ENCODE results near the gene APOL3. TPM values are rescaled to one million over a fixed set of nuclear protein-coding genes. Genes with fewer than 3 reads are reported as not detected.
A peak's percentile ranks its signal among the peaks of the same experiment; 100 is the strongest.

Gene APOL3
- total RNA-seq, 2 donors from 2014 or later: 53.1 to 101 TPM

DNA sequence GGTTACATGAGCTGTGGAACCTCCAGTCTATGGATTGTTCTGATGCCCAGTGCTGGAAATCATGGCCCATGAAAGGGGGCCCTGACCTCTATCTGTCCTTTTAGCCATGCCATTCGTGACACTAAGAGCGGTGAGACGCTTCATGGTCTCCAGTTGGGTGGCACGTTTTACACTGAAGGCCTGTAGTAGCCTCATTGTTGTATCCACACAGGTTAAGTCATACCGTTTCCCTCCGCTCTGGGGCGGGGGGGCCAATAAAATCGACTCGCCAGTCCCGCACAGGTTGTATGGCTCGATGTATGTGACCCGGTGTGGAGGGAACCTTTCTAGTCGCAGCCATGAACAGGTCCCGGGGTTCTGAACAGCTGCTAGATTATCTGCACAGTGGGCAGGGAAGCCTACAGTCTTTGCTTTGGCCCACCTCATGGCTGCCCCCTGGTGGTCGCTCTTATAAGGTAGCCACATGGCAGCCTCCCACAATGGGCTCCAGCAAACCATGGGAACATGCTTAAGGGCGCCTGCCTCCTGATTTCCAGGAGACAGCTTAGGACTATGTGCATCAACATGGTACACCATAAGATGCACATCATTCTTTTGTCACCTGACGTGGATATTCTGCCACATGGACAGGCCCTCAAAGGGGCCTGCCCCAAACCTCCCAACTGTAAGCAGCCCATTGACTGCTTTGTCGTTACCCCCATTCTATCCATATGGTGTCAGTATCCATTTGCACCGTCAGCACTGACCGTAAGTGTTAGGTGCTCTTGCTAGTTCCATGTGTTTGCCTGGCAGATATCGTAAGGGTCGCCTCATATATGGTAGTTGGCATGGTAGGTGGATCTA, 19.7 kb upstream of the APOL3 start:
- H3K27me3 ChIP-seq (replicated peaks; ENCODE audit: insufficient read depth): no peaks in the 10 kb centered on the region
- no peaks in the 10 kb centered on the region for H3K4me1 ChIP-seq (ENCODE audit: control insufficient read depth in 1 of 2, low read depth in 2 of 2)
- H3K9me3 ChIP-seq: no peaks in the 10 kb centered on the region
- peak; percentile 72 for DNase-seq (ENCODE audit: low spot score)
- TF ChIP-seq, protein P1, sequence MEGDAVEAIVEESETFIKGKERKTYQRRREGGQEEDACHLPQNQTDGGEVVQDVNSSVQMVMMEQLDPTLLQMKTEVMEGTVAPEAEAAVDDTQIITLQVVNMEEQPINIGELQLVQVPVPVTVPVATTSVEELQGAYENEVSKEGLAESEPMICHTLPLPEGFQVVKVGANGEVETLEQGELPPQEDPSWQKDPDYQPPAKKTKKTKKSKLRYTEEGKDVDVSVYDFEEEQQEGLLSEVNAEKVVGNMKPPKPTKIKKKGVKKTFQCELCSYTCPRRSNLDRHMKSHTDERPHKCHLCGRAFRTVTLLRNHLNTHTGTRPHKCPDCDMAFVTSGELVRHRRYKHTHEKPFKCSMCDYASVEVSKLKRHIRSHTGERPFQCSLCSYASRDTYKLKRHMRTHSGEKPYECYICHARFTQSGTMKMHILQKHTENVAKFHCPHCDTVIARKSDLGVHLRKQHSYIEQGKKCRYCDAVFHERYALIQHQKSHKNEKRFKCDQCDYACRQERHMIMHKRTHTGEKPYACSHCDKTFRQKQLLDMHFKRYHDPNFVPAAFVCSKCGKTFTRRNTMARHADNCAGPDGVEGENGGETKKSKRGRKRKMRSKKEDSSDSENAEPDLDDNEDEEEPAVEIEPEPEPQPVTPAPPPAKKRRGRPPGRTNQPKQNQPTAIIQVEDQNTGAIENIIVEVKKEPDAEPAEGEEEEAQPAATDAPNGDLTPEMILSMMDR (IDR thresholded peaks at IDR 0.05): peak; percentile 93
- H3K36me3 ChIP-seq: no peaks in the 10 kb centered on the region
- H3K4me3 ChIP-seq: no peak overlapping the region
- no peak for ATAC-seq (ENCODE audit: insufficient number of reproducible peaks, low FRiP score, low read depth)
- no peak overlapping the region for H3K27ac ChIP-seq

DNA sequence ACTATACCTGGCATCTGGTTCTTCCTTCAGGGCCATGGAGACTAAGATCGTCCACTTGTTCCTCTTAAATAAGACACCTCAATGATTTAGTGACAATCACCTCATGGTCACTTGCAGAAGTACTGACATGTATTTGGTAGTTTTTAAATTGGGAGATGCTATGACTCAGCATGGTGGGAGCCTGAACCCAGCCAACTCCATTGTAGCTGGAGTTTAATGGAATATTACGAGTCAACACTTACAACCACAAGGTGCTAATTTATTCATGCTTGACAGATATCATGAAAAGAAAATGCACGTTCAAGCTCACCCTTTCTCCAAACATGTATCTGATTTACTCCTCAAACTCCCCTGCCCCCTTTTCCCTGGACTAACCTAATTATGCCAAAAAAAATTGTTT, 16.6 kb upstream of the APOL3 start:
- TF ChIP-seq, protein P1 (IDR thresholded peaks at IDR 0.05): no peak
- H3K4me3 ChIP-seq: no peak overlapping the region
- H3K9me3 ChIP-seq: no peaks in the 10 kb centered on the region
- no peak overlapping the region for H3K27ac ChIP-seq
- no peaks in the 10 kb centered on the region for H3K27me3 ChIP-seq (replicated peaks; ENCODE audit: insufficient read depth)
- DNase-seq (ENCODE audit: low spot score): no peak
- no peak for ATAC-seq (ENCODE audit: insufficient number of reproducible peaks, low FRiP score, low read depth)
- no peaks in the 10 kb centered on the region for H3K4me1 ChIP-seq (ENCODE audit: control insufficient read depth in 1 of 2, low read depth in 2 of 2)
- no peaks in the 10 kb centered on the region for H3K36me3 ChIP-seq

DNA sequence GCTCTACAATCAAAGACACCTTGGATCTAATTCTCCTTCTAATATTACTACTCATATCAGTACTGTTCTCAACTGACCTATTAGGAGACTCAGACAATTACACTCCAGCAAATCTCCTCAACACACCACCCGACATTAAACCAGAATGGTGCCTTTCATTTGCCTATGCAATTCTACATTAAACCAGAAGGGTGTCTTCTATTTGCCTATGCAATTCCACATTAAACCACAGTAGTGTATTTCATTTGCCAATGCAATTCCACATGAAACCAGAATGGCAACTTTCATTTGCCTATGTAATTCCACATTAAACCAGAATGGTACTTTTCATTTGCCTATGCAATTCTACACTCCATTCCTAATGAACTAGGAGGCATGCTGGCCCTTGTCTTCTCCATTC, 15.3 kb upstream of the APOL3 start:
- TF ChIP-seq, protein P1 (IDR thresholded peaks at IDR 0.05): no peak
- Histone ChIP-seq H3K4me3 (no peak overlapping the region), H3K9me3 (no peaks in the 10 kb centered on the region), H3K4me1 (ENCODE audit: control insufficient read depth in 1 of 2, low read depth in 2 of 2) (no peaks in the 10 kb centered on the region), H3K27me3 (replicated peaks; ENCODE audit: insufficient read depth) (no peaks in the 10 kb centered on the region), H3K27ac (no peak overlapping the region), H3K36me3 (no peaks in the 10 kb centered on the region)
- no peak for DNase-seq (ENCODE audit: low spot score)
- ATAC-seq (ENCODE audit: insufficient number of reproducible peaks, low FRiP score, low read depth): no peak

DNA sequence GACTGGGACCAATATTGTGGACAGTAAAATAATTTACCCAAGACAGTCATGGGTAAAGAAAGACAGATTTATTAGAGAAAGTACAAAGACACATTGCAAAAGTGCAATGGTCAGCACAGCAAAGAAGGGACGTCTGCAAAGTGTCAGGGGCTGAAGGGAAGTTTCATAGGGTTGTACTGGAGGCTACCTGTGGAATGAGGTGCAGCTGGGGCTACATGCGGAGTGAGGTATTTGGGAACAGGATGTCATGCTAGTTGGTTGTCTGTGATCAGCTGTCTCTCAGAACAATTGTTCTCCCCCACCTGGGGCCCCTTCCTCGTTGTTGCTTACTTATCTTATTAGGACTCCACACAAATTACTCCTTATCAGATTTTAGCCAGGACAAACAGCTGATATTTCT, 11.4 kb upstream of the APOL3 start:
- Histone ChIP-seq H3K9me3 (no peaks in the 10 kb centered on the region), H3K27ac (no peak overlapping the region), H3K27me3 (replicated peaks; ENCODE audit: insufficient read depth) (no peaks in the 10 kb centered on the region), H3K4me1 (ENCODE audit: control insufficient read depth in 1 of 2, low read depth in 2 of 2) (no peaks in the 10 kb centered on the region), H3K36me3 (no peaks in the 10 kb centered on the region), H3K4me3 (no peak overlapping the region)
- ATAC-seq (ENCODE audit: insufficient number of reproducible peaks, low FRiP score, low read depth) (no peak), DNase-seq (ENCODE audit: low spot score) (no peak)
- TF ChIP-seq, protein P1 (IDR thresholded peaks at IDR 0.05): no peak

DNA sequence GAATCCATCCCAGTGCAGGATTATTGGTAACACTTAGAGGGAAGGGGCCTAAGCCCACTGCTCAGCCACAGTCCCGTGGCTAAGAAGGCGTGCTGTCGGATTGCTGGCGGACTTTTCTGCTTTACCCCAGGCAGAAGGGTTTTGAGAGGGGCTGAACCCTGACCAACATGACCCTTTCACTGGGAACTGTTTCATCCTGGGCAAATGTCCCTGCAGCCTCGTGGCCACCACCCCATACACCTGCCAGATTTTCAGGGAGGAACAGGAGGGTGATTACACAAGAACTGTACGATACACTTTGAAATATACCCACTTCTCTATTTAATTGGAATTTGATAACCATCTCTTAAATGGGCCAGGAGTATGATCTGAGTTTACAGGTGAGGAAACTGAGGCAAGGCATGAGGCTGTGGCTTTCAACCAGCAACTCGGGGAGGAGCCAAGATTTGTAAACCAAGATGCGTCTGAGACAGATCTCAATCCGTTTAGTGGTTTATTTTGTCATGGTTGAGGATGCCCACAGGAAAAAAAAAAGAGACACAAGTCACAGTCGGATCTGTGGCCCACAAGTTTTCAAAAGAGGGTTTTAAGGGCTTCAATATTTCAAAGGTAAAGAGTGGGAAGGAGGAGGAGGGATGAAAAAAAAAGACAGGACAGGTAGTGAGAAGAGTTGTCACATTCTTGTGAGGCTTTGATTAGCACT, 6.1 kb upstream of the APOL3 start:
- no peak overlapping the region for H3K4me3 ChIP-seq
- no peaks in the 10 kb centered on the region for H3K36me3 ChIP-seq
- DNase-seq (ENCODE audit: low spot score): no peak
- no peaks in the 10 kb centered on the region for H3K27me3 ChIP-seq (replicated peaks; ENCODE audit: insufficient read depth)
- H3K9me3 ChIP-seq: no peaks in the 10 kb centered on the region
- H3K4me1 ChIP-seq (ENCODE audit: control insufficient read depth in 1 of 2, low read depth in 2 of 2): peaks cover 0 to 10% of the 10 kb centered on the region in 2 donors
- H3K27ac ChIP-seq: no peak overlapping the region
- no peak for ATAC-seq (ENCODE audit: insufficient number of reproducible peaks, low FRiP score, low read depth)
- TF ChIP-seq, protein P1 (IDR thresholded peaks at IDR 0.05): no peak

Data from thoracic aorta (tissue), 2 donors.